Right lobe of liver (tissue), 6 donors: Measurements from ENCODE around the gene ZNF524. TPM values are rescaled to one million over a fixed set of nuclear protein-coding genes. Genes with fewer than 3 reads are reported as not detected.

Experiments
- ATAC-seq, 4 donors: fragments of 200-7000 bp; cut with Tn5 transposase; one replicate each; pipeline ENCODE4 v1.9.1; 2020; ENCODE audit warnings: mild to moderate bottlenecking in 4 of 4, moderate library complexity in 4 of 4
- DNase-seq, 3 donors: peaks; one replicate each; pipeline ENCODE4 v3.0.0-alpha.2; 2020
- H3K27ac ChIP-seq, 3 donors: fragments of 200-600 bp; one replicate each; pipeline ENCODE4 v1.8.0; 2022
- H3K27me3 ChIP-seq, 2 donors: fragments of 200-600 bp; one replicate each; pipeline ENCODE4 v1.8.0; 2022
- H3K36me3 ChIP-seq, 4 donors: fragments of 200-600 bp; sonication (generic) in 1 of 4; one replicate each; pipeline versions ENCODE4 v1.5.1 to v1.8.0; 2017 to 2022; ENCODE audit warnings: control low read depth in 1 of 4
- H3K4me1 ChIP-seq, 4 donors: fragments of 200-600 bp; sonication (generic) in 1 of 4; one replicate each; pipeline versions ENCODE4 v1.5.1 to v1.8.0; 2017 to 2022; ENCODE audit warnings: control low read depth in 1 of 4
- H3K4me3 ChIP-seq, 3 donors: fragments of 200-600 bp; one replicate each; pipeline ENCODE4 v1.8.0; 2022
- H3K9me3 ChIP-seq, 4 donors: fragments of 200-600 bp; sonication (generic) in 1 of 4; one replicate each; pipeline versions ENCODE4 v1.5.1 to v1.8.0; 2017 to 2022; ENCODE audit warnings: control low read depth in 1 of 4
- POLR2A ChIP-seq: fragments of 450-650 bp; IDR thresholded peaks from one replicate; pipeline ENCODE4 v1.6.1; 2017; ENCODE audit warnings: antibody characterized with exemption, mild to moderate bottlenecking
- WGBS: methylation state at CpG from one replicate; pipeline ENCODE4 v1.1.6; 2018; ENCODE audit warnings: low coverage, low lambda C conversion rate; ENCODE audit not compliant: insufficient coverage; ENCODE audit errors: missing lambda C conversion rate; 5-methylcytosine and 5-hydroxymethylcytosine counted together
- intact Hi-C, 2 donors: fragments of 100-400 bp; cut with DNase I; formaldehyde crosslinking; loops; one replicate each; pipeline versions ENCODE4 v1.11.2 to v1.14.1; 2022
- total RNA-seq, 6 experiments: library from RNA; depleted of rRNA in 2 of 6; stranded (reverse); fragments of >200 nt in 2 of 6; fragmentation: NEBNext Ultra II Directional in 3 of 6; extraction: Animal tissue kit (Norgen Biotek cat#: 25700) in 3 of 6; gene quantifications; one replicate each; pipeline versions ENCODE4 v1.1.0 to v1.2.4, GENCODE V29; 2016 to 2023
- TF ChIP-seq, protein P1 (sequence below), 4 donors: fragments of 200-600 bp in 3 of 4; fragments of 450-650 bp in 1 of 4; IDR thresholded peaks; one replicate each; pipeline versions ENCODE4 v1.5.1 to v1.8.0; 2016 to 2022; ENCODE audit warnings: antibody characterized with exemption in 4 of 4, mild to moderate bottlenecking in 2 of 4
- donor health status: DM: no; HTN: yes; CAD: no.
- donor health status: DM: no; HTN: no; CAD: no.
- donor health status: DM: no; HTN: no; CAD: no.
- donor health status: DM: no; HTN: yes; CAD: no.
- donor health status: DM: no; HTN: yes; CAD: no.

The ZNF524 gene
- total RNA-seq, 6 experiments from 2014 or later = 8.2 to 21.0 (median 11.3) TPM

- no peaks in the 10 kb centered on the region for H3K36me3 ChIP-seq
- intact Hi-C loops = no loop called here
- ATAC-seq = peak; percentile 91 to 96 (median 95)
- peak within 1 kb of the TSS; percentile 30 to 58 (median 50) for H3K4me3 ChIP-seq
- DNase-seq = peak; percentile 93 to 95 (median 94)
- TF ChIP-seq POLR2A = peak; percentile 47
- TF ChIP-seq, protein P1, sequence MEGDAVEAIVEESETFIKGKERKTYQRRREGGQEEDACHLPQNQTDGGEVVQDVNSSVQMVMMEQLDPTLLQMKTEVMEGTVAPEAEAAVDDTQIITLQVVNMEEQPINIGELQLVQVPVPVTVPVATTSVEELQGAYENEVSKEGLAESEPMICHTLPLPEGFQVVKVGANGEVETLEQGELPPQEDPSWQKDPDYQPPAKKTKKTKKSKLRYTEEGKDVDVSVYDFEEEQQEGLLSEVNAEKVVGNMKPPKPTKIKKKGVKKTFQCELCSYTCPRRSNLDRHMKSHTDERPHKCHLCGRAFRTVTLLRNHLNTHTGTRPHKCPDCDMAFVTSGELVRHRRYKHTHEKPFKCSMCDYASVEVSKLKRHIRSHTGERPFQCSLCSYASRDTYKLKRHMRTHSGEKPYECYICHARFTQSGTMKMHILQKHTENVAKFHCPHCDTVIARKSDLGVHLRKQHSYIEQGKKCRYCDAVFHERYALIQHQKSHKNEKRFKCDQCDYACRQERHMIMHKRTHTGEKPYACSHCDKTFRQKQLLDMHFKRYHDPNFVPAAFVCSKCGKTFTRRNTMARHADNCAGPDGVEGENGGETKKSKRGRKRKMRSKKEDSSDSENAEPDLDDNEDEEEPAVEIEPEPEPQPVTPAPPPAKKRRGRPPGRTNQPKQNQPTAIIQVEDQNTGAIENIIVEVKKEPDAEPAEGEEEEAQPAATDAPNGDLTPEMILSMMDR (IDR thresholded peaks at IDR 0.05) = no peak
- H3K27me3 ChIP-seq = no peaks in the 10 kb centered on the region
- no peaks in the 10 kb centered on the region for H3K9me3 ChIP-seq
- peaks cover 0 to 11% (median 0%) of the 10 kb centered on the region in 4 donors for H3K4me1 ChIP-seq
- peak within 1 kb of the TSS; percentile 86 to 93 (median 87) for H3K27ac ChIP-seq
- under 1% methylated on average over 39 of the region's 56 CpGs for WGBS
Measured at GRCh38 chr19:55624109-55625003, 24.3 kb downstream of the ZNF524 start, which contains the start of gene ZNF784. TSS of gene ZNF784 (minus strand) at chr19:55624566. CDS start at chr19:55624561, 5 bp downstream.

- ATAC-seq (no peak), DNase-seq (no peak)
- 42% methylated on average over 11 of the region's 11 CpGs for WGBS
- Histone ChIP-seq H3K36me3 (no peaks in the 10 kb centered on the region), H3K27me3 (no peaks in the 10 kb centered on the region), H3K9me3 (no peaks in the 10 kb centered on the region), H3K4me1 (peaks cover 0 to 11% (median 0%) of the 10 kb centered on the region in 4 donors), H3K4me3 (peak overlapping the region; percentile 30 to 58 (median 50)), H3K27ac (no peak overlapping the region)
- intact Hi-C loops = no loop called here
- TF ChIP-seq POLR2A = no peak
- TF ChIP-seq, protein P1 (IDR thresholded peaks at IDR 0.05) = no peak
Measured at GRCh38 chr19:55625004-55625326, 24.9 kb downstream of the ZNF524 start.

GRCh38 chr19:55626350-55626749 is 26.3 kb downstream of the ZNF524 start:
- H3K27me3 ChIP-seq = no peaks in the 10 kb centered on the region
- DNase-seq (no peak), ATAC-seq (no peak)
- no peak overlapping the region for H3K27ac ChIP-seq
- H3K36me3 ChIP-seq = no peaks in the 10 kb centered on the region
- H3K4me3 ChIP-seq = no peak overlapping the region
- WGBS = 80% methylated on average over 5 of the region's 11 CpGs
- H3K9me3 ChIP-seq = no peaks in the 10 kb centered on the region
- TF ChIP-seq POLR2A = no peak
- TF ChIP-seq, protein P1 (IDR thresholded peaks at IDR 0.05) = no peak
- peaks cover 0 to 11% (median 0%) of the 10 kb centered on the region in 4 donors for H3K4me1 ChIP-seq
- intact Hi-C loops = no loop called here

- Histone ChIP-seq H3K4me3 (no peak overlapping the region), H3K36me3 (no peaks in the 10 kb centered on the region), H3K27ac (no peak overlapping the region), H3K4me1 (peaks cover 0 to 26% (median 13%) of the 10 kb centered on the region in 4 donors), H3K9me3 (no peaks in the 10 kb centered on the region), H3K27me3 (no peaks in the 10 kb centered on the region)
- intact Hi-C loops = loop anchor here in 1 of 2 donors (5.0 kb wide), 1 partner anchor 115 kb away; no protein-coding TSS in a partner anchor
- WGBS = 0% methylated on average over 2 of the region's 3 CpGs
- ATAC-seq (peak; percentile 69 to 82 (median 78)), DNase-seq (peak in 1 of 3 donors; percentile 88)
- TF ChIP-seq POLR2A = no peak
- TF ChIP-seq, protein P1 (IDR thresholded peaks at IDR 0.05) = peak; percentile 84 to 93 (median 86)
Measured at GRCh38 chr19:55632463-55632834, 32.4 kb downstream of the ZNF524 start.
